ENCODE results near the gene RNF214. TPM values are rescaled to one million over a fixed set of nuclear protein-coding genes. Genes with fewer than 3 reads are reported as not detected.

Gene RNF214
- total RNA-seq, 1 donor from 2014 or later: 43.0 TPM

DNA sequence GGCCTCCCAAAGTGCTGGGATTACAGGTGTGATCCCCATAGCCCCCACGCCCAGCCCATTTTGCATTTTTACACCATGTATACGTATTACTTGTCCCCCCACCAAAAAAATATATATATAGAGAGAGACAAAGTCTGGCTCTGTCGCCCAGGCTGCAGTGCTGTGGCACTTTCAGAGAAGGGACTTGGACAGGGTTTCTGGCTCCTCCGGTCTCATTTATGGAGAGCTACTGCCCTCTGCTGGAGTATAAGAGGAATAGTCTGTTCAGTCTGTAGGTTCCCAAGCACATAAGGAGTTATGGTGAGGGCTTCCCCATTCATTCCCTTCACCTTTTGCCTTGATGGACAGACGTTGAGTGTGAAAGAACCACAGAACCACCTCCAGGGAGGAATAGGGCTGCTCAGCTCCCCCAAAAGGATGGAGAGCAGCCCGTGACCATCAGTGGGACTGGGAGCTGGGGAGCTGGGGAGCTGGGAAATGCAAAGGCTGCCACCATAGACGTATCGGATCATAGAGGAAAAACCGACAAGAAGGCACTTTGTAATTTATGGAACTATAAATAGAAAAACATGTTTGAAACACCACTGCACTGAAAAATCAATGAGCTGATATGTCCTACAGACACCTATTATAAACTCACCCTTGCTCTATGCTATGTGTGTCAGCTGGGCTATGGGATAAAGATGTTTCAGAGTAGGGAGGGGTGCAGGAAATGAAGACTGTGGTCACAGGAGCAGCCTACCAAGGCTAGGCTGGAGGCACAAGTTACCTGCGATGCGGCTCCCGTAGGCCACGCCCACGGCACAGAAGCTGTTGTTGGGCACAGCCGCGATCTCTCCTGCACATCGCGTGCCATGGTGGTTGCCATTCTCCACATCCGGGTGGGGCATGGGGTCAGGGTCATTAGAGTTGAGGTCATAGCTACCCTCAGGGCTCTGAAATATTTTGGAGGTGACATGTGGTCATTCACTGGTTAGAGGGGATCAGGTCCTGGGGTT lies 5.8 kb upstream of the RNF214 start:
- H3K4me3 Mint-ChIP-seq (ENCODE audit: unreplicated experiment): no peak overlapping the region
- peak; percentile 42 for DNase-seq
- TF ChIP-seq, protein P1, sequence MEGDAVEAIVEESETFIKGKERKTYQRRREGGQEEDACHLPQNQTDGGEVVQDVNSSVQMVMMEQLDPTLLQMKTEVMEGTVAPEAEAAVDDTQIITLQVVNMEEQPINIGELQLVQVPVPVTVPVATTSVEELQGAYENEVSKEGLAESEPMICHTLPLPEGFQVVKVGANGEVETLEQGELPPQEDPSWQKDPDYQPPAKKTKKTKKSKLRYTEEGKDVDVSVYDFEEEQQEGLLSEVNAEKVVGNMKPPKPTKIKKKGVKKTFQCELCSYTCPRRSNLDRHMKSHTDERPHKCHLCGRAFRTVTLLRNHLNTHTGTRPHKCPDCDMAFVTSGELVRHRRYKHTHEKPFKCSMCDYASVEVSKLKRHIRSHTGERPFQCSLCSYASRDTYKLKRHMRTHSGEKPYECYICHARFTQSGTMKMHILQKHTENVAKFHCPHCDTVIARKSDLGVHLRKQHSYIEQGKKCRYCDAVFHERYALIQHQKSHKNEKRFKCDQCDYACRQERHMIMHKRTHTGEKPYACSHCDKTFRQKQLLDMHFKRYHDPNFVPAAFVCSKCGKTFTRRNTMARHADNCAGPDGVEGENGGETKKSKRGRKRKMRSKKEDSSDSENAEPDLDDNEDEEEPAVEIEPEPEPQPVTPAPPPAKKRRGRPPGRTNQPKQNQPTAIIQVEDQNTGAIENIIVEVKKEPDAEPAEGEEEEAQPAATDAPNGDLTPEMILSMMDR (IDR thresholded peaks at IDR 0.05; ENCODE audit: partially characterized antibody, unreplicated experiment): peak; percentile 77
- no peaks in the 10 kb centered on the region for H3K36me3 Mint-ChIP-seq (ENCODE audit: unreplicated experiment)
- H3K27ac Mint-ChIP-seq (ENCODE audit: unreplicated experiment): peak overlapping the region; percentile 46
- H3K27me3 Mint-ChIP-seq (ENCODE audit: unreplicated experiment): peaks cover 2% of the 10 kb centered on the region
- H3K4me1 Mint-ChIP-seq (ENCODE audit: low read depth, unreplicated experiment): peaks cover 17% of the 10 kb centered on the region
- peaks cover 4% of the 10 kb centered on the region for H3K9me3 Mint-ChIP-seq (ENCODE audit: unreplicated experiment)

DNA sequence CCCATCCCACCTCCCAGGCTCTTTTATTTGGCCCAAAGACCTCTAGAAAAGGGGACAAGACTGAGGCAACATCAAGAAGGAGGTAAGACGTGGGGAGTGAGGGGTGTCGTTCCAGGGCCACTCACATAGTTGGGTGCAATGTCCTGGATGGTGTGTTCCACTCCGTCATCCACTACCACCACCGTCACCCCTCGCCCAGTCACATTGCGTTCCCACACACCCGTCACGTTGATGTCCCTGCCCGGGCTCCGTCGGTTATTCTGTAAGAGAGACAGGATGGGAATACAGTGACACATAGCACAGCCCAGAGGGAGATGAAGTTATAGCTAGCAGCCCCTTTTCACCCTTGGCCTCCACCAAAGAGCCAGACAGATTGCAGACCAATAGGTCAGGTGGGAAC lies 4.4 kb upstream of the RNF214 start:
- peaks cover 13% of the 10 kb centered on the region for H3K4me1 Mint-ChIP-seq (ENCODE audit: low read depth, unreplicated experiment)

DNA sequence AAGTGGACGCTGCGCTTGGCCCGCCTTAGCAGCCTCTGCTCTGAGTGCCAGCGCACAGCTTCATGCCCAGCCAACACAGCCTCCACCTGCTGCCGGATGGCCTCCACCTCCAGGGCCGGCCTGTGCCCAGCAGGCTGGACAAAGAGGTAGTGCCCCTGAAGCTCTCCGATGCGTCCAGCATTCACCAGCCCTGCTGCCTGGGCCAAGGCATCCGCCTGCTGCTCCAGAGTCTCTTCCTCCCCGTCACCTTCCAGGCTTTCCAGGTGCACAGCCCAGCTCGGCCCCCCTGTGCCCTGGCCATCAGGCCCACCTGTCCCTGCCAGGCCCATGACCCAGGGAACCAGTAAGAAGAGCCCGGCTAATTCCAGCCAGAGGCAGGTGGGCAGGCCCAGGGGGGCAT lies 3.1 kb upstream of the RNF214 start:
- H3K4me3 Mint-ChIP-seq (ENCODE audit: unreplicated experiment): no peak overlapping the region
- H3K4me1 Mint-ChIP-seq (ENCODE audit: low read depth, unreplicated experiment): peaks cover 23% of the 10 kb centered on the region
- peaks cover 8% of the 10 kb centered on the region for H3K27me3 Mint-ChIP-seq (ENCODE audit: unreplicated experiment)
- no peak for DNase-seq
- peaks cover 7% of the 10 kb centered on the region for H3K9me3 Mint-ChIP-seq (ENCODE audit: unreplicated experiment)
- TF ChIP-seq, protein P1 (IDR thresholded peaks at IDR 0.05; ENCODE audit: partially characterized antibody, unreplicated experiment): no peak
- H3K36me3 Mint-ChIP-seq (ENCODE audit: unreplicated experiment): no peaks in the 10 kb centered on the region
- H3K27ac Mint-ChIP-seq (ENCODE audit: unreplicated experiment): no peak overlapping the region

More for the DNA sequence above, 4.4 kb upstream of the RNF214 start:
- no peak for DNase-seq
- TF ChIP-seq, protein P1 (IDR thresholded peaks at IDR 0.05; ENCODE audit: partially characterized antibody, unreplicated experiment): no peak
- peaks cover 4% of the 10 kb centered on the region for H3K9me3 Mint-ChIP-seq (ENCODE audit: unreplicated experiment)
- H3K27me3 Mint-ChIP-seq (ENCODE audit: unreplicated experiment): peaks cover 5% of the 10 kb centered on the region
- no peak overlapping the region for H3K27ac Mint-ChIP-seq (ENCODE audit: unreplicated experiment)
- H3K4me3 Mint-ChIP-seq (ENCODE audit: unreplicated experiment): no peak overlapping the region
- H3K36me3 Mint-ChIP-seq (ENCODE audit: unreplicated experiment): no peaks in the 10 kb centered on the region

DNA sequence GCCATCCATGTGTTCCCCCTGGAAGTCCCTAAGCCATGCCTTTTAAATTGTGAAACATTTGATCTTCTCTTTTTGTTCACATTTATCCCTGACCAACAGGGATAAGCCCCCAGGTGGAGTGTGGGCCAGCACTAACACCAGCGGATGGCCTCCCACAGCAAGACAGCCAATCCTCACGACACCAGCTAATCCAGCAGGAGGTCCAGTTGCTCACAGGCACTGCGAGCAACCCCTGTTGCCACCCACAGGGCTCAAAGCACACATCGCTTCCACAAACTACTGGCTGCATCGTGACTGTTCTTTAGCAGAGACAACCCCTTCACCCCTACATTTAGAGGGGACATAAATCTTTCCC lies 2.6 kb upstream of the RNF214 start:
- H3K27ac Mint-ChIP-seq (ENCODE audit: unreplicated experiment): no peak overlapping the region

More for the DNA sequence above, 2.6 kb upstream of the RNF214 start:
- DNase-seq: no peak
- no peak overlapping the region for H3K4me3 Mint-ChIP-seq (ENCODE audit: unreplicated experiment)
- TF ChIP-seq, protein P1 (IDR thresholded peaks at IDR 0.05; ENCODE audit: partially characterized antibody, unreplicated experiment): no peak
- H3K9me3 Mint-ChIP-seq (ENCODE audit: unreplicated experiment): peaks cover 7% of the 10 kb centered on the region
- H3K4me1 Mint-ChIP-seq (ENCODE audit: low read depth, unreplicated experiment): peaks cover 21% of the 10 kb centered on the region
- H3K27me3 Mint-ChIP-seq (ENCODE audit: unreplicated experiment): peaks cover 8% of the 10 kb centered on the region
- no peaks in the 10 kb centered on the region for H3K36me3 Mint-ChIP-seq (ENCODE audit: unreplicated experiment)

Measured in glutamatergic neuron (in vitro differentiated cells).